HG02623 (cell line): Measurements from ENCODE around the gene LYSMD2.
"Not testable (repeated sequence)": the region's sequence is repeated elsewhere in the genome, so short reads cannot be mapped to it uniquely, and the experiment has no call there.

ENCODE experiments used
- ATAC-seq: cut with Tn5 transposase; IDR thresholded peaks from one replicate; pipeline ENCODE4 v1.9.1; 2021; ENCODE audit warnings: moderate library complexity; ENCODE audit not compliant: unreplicated experiment

The LYSMD2 gene

GRCh38 chr15:51737522-51738305, at the start of gene LYSMD2:
TSS of gene LYSMD2 (minus strand) at chr15:51737655. CDS start at chr15:51737622, 33 bp downstream.
- peak; percentile 40 for ATAC-seq

DNA sequence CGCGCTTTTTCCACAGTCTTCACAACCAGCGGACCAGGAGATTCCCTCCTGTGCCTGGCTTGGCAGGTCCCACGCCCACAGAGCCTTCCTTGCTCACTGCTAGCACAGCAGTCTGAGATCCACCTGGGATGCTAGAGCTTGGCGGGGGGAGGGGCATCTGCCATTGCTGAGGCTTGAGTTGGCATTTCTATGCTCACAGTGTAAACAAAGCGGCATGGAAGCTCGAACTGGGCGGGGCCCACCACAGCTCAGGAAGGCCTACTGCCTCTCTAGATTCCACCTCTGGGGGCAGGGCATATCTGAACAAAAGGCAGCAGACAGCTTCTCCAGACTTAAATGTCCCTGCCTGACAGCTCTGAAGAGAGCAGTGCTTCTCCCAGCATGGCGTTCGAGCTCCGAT, 49.7 kb upstream of the LYSMD2 start:
- ATAC-seq, result not testable (repeated sequence)

GRCh38 chr15:51783967-51784366, 46.5 kb upstream of the LYSMD2 start:
- no peak for ATAC-seq

DNA sequence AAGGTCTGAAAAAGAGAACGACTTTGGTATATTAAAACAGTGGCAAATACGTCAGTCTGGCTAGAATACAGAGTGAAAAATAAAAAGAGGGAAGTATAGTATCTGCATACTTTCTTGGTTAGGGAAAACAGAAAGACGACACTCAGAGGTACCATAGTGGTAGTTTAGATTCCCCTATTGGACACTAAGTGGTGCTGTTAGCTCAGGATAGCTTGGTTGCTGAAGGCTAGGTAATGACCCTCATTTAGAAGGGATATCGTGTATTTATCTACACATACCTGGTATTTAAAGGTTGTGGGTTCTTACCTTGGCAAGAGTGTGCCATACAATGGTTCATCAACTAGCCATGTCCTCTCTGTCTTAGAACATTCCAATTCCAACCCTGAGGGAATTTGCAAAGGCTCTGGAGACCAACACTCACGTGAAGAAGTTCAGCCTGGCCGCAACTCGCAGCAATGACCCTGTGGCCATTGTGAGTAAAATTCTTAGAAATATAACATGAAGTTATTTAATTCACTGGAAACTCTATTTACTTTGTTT, 45.0 kb upstream of the LYSMD2 start:
- no peak for ATAC-seq

DNA sequence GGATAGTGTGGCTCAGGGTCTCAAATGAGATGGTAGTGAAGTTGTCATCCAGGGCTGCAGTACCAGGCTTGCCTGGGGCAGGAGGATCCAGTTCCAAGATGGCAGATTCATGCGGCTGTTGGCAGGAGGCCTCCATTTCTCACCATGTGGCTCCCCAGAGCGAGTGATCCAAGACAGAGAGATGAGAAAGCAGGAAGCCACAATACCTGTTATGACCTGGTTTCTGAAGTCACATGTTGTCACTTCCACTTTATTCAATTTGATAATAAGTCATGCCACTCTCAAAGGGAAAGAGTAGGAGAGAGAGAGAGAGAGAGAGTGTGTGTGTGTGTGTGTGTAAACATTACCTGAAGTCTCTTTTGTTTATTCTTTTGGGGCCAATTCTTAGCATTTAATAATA, 44.1 kb upstream of the LYSMD2 start:
- ATAC-seq, result no peak

GRCh38 chr15:51780636-51781035, 43.2 kb upstream of the LYSMD2 start:
- ATAC-seq, result no peak

DNA sequence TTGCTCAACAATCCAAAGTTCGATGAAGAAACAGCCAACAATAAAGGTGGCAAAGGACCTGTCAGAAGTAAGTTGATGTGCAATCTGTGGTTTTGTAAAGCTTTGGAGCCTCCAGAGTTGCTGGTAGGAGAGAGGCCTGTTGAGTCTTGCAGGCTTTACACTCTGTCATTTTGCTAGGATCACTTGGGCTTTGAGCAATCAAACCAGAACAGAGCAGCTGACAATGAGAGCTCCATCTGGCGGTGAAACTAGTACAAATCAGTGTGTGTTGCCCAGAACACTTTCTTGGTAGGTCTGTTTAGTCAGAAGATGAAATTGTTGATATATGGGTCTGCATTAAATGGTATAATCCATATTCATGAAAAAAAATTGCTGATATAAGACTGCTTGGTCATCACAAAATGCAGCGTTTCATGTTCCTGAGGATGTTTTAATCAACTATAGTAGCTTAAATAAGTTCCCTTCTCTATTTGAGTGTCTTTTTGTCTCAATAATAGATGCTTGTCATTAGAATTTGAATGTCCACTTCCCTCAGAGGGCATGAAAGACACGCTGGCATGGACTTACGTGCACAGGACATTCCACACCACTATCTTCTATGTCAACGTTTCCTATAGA, 39.6 kb upstream of the LYSMD2 start:
- no peak for ATAC-seq

DNA sequence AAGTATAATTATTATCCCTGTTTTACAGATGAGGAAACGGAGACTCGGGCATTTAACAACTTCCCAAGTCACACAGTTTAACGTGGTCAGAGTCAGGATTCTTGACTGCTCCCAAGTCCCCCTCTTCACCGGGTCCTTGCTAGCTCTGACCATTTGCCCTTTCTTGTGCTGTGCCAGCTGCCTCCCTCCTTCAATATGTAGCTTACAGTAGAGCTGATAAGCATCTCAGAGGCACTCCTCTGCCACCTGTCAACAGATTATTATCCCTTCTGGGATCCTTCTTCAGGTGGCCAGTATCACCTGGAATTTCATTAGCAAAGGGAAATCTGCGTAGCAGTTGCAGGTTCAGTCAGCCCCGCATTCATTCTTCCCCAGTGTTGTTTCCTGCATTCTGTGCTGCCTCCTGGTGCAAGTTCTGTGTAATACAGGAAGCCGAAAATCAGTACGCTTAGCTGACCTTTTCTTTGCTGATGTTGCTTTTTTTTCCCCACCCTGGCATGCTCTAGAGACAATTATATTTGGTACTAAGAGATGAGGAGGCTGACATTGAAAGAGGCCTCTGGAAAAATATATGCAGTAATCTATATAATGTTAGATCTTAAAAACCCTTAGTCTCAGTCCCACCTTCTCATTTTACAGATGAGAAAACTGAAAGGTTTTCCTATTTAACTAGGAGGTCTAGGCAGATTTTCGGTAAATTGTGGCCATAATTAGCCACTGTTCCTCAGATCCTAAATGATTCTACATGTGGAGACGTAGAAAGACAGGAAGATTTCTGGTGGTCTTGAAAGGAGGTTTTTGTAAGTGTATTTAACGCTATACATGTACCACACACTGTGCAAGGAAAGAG, 38.7 kb upstream of the LYSMD2 start:
- peak; percentile 50 for ATAC-seq

DNA sequence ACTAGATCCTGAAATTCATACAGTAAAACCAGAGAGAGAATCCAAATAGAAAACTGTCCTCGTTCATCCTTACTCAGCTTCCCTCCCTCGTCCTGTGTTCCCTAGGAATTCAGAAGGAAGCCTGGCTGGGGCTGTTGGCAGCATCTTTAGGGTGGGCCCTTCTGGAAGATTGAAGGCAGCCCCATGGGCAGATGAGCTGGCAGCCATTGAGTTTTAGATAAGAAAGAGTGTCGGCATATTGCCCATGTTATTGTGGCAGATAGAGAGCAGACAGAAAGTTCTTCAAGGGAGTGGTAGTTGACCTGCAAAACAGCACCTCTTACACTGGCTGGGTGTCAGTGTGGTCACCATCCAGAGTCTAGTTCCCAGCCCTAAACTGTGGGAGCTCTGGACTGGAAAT, 37.5 kb upstream of the LYSMD2 start:
- ATAC-seq, result no peak

- ATAC-seq, result no peak
Measured at GRCh38 chr15:51771773-51772172, 34.3 kb upstream of the LYSMD2 start.

GRCh38 chr15:51770902-51771301, 33.4 kb upstream of the LYSMD2 start:
- no peak for ATAC-seq

- ATAC-seq, result no peak
Measured at GRCh38 chr15:51768018-51768417, 30.6 kb upstream of the LYSMD2 start.

DNA sequence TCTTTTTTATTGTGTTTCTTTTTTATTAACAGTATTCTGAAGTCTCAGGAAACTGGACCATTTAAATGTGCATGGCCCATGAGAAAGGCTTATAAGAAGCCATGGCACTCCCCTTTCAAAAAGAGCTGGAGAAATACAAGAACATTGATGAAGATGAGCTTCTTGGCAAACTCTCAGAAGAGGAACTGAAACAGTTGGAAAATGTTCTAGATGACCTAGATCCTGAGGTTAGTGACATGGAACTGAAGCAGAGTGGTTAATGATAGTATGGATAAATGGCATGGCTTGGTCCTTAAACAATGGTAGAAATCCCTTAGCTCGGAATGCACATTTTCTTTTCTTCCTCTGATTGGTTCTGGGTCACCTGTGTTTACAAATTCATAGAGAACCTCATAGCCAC, 28.9 kb upstream of the LYSMD2 start:
- ATAC-seq, result no peak

- no peak for ATAC-seq
Measured at GRCh38 chr15:51765751-51766150, 28.3 kb upstream of the LYSMD2 start.

DNA sequence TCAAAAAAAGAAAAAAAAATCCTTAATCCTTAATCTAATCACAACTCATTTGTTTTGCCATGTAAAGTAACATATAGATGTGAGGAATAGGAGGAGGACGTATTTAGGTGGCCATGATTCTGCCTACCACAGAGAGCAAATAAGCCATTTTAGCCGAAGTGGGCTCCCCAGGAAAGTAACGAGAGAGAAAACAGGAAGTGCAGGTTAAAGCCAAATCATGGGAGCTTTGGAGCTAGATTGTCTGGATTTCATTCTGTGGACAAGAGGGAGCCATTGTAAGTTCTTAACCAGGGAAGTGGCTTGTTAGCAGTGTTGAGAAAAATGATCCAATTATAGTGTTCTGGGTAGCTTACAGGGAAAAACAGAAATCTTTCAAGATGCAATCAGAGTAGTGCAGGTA, 23.4 kb upstream of the LYSMD2 start:
- ATAC-seq, result no peak

GRCh38 chr15:51759557-51760070, 22.2 kb upstream of the LYSMD2 start:
- no peak for ATAC-seq

- ATAC-seq, result no peak
Measured at GRCh38 chr15:51758645-51759044, 21.2 kb upstream of the LYSMD2 start.

- ATAC-seq, result no peak
Measured at GRCh38 chr15:51757450-51757849, 20.0 kb upstream of the LYSMD2 start.

DNA sequence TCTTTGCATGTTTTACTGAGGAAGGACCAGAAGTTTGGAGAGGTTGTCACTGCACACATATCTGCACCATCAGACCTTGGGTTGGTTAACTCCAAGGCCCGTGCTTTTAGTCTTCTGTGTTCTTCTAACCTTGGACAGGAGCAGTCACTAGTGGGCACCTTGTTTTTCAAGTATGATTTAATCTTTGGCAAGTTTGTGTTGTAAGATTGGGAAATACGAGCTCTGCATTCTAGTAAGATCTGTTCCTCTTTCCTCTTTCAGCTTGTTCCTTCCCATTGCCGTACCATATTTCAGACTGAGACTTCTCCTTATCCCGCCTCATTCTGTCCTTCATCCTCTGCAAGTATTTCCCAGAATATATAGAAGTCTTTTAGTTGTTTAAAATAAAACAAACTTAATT, 19.0 kb upstream of the LYSMD2 start:
- no peak for ATAC-seq

- ATAC-seq, result no peak
Measured at GRCh38 chr15:51755790-51756189, 18.3 kb upstream of the LYSMD2 start.

- no peak for ATAC-seq
Measured at GRCh38 chr15:51754267-51754666, 16.8 kb upstream of the LYSMD2 start.
